ENCODE measurements around the gene ACTBL2.
"Not testable (repeated sequence)": the region's sequence is repeated elsewhere in the genome, so short reads cannot be mapped to it uniquely, and the experiment has no call there.

The ACTBL2 gene

DNA sequence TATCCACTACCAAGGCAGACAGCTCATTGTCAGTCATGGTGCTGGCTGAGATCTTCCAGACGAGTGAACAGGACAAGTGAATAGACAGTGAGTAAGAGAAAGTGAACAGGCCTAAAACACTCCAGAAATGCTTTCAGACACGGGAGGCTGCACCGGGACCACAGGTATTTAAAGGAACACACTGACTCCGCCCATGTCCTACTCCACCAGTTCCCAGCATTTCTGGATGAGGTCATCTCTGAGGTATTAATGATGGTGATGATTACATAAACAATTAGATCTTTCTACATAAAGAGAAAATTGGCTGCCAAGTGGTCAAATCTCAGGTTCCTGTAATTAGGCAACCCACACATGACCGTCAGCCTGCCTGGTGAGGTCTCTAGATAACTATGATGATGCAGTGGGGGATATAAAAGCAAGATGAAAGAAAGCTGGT lies at the start of gene ACTBL2:
Gene ACTBL2, minus strand, starts transcription at position 141 of the 436 bp plus-strand sequence. Its CDS starts 104 bp downstream, at position 37.
- intact Hi-C loops (cut with DNase I): no loop called here
- no peak for DNase-seq

DNA sequence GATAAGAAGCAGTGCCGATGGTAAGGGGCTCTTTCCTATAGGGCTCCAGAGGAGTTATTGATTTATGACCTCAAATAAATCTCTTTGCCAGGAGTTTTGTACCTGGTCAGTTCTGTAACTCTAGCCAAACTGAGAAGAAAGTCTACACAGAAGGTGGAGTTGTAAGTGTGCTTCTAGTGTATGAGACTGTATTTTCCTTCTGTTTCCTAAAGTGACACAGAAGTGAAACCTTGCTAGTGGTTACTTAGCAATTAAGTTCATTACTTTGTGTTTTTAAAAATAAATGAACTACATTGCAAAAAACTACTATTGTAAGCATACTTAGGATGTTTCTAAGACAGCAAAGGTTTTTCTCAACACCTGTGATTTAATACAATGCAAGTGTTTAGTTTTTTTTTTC lies 48.7 kb upstream of the ACTBL2 start:
- intact Hi-C loops (cut with DNase I): no loop called here
- no peak for DNase-seq

DNA sequence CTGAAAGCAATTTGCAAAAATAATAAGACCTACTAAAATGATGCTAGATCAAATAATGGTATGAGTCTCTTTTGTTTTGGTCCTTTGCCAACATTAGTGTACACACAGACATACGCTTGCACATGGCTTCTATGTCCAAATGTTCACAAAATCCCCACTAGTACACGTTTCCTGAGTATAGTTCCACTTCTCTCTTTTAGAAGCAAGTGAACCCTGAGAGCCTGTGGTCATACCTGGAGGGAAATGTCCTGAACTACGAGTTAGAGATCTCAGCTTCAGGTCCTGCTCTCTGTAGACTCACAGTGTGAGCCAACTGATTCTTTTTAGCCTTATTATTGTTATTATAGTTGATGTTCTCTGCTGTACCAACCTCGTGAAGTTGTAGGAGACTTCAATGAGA lies 47.3 kb upstream of the ACTBL2 start:
- no peak for DNase-seq
- intact Hi-C loops (cut with DNase I): no loop called here

DNA sequence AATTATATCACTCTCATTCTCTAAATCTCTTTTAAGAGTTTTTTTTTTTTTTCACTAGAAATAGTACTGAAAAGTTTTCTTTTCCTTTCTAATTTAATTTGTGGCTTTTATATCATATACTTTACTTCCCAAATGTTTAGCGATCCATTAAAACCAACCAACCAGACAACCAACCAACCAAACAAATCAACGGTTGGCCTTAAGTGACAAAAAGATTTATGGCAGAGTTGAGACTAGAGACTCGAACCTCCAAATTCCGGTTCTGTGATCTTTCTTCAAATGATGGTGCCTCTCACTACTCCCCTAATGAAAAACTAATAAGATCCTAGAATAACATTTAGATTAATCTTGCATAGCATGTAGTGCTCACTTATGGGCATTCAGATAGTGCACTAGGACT lies 45.3 kb upstream of the ACTBL2 start:
- DNase-seq: no peak
- intact Hi-C loops (cut with DNase I): no loop called here

DNA sequence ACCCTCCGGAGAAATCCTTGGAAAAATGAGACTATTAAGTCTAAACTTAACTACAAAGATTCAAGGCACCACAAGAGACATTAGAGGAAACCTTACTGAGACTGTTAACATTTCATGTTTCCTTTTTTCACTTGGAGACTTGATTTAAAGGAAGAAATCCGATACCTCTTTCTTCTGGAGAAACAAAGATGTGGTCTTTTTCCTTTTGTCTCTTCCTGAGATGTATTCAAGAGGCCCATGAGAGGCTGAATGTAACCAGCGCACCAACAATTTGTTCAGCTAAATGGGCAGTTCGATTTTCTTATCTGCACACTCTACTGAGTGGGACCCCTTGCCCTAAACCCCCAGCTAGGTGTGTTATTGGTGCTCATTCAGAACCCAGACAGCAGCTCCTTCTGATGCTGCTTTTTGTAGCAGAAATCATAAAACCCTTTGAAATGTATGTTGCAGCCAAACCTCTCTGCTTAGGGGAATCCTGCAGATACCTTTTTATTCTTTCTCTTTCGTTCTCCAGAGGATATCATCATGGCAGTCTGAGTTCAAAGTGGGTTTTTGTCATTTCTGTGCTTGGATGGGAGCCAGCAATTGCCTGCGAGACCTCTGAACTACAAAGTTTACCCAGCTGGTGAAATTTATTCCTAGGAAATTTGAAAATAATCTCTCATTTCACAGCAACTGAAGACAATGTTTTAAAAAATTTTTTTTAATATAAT lies 41.9 kb upstream of the ACTBL2 start:
- no peak for DNase-seq
- intact Hi-C loops (cut with DNase I): no loop called here

DNA sequence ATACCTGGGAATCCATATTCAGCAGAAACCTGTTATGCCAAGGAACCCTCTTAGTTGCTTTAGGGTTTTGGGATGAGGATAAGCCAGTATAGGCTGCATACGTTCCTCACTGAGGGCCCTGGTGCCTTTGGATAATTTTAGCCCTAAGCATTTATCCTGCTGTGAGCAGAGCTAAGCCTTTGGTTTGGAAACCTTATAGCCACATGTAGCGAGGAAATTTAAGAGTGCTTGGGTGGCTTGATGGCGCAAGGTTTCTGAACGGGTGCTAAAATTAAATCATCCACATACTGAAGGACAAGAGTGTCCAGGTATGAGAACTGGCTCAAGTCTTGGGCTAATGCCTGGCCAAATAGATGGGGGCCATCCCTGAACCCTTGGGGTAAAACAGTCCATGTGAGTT lies 39.9 kb upstream of the ACTBL2 start:
- intact Hi-C loops (cut with DNase I); DNase-seq: not testable (repeated sequence)

DNA sequence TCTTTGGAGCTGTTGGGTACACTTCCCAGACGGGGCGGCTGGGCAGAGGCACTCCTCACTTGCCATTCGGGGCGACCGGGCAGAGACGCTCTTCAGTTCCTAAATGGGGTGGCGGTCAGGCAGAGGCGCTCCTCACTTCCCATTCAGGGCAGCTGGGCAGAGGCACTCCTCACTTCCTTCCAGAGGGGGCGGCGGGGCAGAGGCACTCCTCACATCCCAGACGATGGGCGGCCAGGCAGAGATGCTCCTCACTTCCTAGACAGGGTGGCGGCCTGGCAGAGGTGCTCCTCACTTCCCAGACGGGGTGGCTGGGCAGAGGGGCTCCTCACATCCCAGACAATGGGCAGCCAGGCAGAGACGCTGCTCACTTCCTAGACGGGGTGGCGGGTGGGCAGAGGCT lies 35.8 kb upstream of the ACTBL2 start:
- intact Hi-C loops (cut with DNase I); DNase-seq: not testable (repeated sequence)

DNA sequence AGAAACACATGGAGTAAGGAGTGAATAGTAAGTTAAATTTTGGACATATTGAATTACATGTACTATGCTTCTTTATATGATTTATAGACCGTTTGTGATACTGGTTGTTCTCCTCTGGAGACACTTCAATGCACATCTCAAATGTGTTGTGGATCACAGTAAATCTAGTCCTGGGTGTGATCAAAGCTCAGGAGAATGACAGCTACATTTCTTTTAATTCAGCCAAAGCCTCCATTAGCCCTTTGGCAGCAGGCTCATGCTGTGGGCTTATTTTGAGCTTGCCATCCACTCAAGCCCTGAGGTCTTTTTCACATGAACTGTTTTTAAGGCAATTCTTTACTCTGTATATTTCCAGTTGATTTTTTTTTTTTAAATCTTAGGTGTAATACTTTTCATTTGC lies 34.6 kb upstream of the ACTBL2 start:
- no peak for DNase-seq
- intact Hi-C loops (cut with DNase I): no loop called here

DNA sequence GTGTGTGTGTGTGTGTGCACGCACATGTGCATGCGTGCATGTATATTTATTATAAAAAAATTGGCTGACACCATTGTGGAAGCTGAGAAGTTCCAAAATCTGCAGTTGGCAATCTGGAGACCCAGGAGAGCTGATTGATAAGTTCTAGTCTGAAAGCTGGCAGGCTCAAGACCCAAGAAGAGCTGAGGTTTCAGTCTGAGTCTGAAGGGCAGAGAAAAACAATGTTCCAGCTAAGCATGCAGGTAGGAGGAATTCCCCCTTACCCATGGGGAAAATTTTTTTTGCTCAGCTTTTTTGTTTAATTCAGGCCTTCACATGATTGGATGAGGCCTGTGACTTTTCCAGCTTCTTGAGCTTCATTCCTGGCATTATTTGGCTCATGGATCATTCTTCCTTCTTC lies 31.2 kb upstream of the ACTBL2 start:
- intact Hi-C loops (cut with DNase I): no loop called here
- no peak for DNase-seq

DNA sequence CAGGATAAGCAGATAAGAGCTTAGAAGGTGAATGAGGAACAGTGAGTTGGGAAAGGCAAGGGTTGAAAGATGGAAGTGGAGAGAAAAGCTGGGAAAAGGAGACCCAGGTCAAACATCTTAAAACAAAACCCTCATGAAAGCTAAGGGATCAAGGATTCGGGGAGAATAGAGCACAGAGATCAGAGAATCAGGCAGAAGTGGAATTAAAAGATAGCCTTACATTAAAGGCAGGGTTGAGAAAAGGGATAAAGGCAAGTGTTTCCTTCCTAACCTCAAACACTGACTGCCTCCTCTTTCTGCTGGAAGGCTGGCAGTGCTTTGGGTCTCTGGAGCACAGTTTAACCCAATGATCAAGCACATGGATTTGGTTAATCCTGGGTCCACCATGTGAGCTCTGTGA lies 28.7 kb upstream of the ACTBL2 start:
- no peak for DNase-seq
- intact Hi-C loops (cut with DNase I): no loop called here

DNA sequence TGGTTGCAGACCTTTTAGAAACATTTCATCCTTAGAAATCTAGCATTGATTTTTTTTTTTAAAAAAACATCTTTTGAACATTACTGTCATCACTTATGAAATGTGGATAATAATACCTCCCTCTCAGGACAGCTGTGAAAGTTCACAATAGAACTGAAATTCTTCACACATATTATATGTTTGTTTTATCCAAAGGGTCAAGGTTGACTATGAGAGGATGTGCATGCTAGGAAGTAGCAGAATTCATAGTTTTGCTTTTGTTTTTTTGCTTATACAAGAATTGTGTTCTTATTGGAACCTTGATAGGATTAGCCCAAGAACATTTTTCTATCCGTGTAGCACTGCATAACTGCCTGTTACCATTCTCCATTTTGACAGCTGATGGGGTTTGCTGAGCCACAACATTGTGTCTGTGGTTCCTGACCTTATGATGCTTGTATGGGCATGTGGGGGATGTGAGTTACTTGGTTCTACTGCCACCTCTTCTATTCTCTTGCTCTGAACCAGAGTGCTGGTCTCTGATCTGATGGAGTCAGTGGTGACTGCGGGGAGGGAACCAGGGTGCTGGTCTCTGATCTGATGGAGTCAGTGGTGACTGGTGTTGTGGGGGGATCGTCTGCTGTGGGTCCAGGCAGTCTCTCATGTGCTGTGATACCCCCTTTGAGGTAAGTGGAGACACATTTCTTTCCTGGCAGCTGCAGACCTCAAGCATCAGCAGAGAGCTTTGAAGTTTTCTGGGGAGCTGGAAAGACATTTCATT lies 27.1 kb upstream of the ACTBL2 start:
- no peak for DNase-seq
- intact Hi-C loops (cut with DNase I): no loop called here

DNA sequence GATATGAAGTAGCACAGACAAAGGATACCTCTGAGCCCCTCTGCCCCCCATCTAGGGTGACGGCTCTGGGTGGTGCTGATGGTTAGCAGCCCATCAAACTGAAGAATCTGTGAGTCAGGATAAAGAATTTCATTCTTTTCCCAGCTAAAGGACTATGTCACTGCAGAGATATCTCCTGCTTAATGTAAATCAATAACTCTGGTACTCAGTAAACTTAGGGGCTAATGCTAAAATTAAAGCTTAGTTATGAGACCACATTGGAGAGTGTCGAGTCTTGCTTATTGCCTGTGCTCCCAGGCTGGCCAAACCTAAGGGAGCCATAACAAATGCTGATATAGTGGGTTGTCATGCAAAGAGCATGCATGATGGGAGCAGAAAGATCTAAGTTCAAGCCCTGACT lies 25.6 kb upstream of the ACTBL2 start:
- intact Hi-C loops (cut with DNase I): no loop called here
- DNase-seq: no peak

DNA sequence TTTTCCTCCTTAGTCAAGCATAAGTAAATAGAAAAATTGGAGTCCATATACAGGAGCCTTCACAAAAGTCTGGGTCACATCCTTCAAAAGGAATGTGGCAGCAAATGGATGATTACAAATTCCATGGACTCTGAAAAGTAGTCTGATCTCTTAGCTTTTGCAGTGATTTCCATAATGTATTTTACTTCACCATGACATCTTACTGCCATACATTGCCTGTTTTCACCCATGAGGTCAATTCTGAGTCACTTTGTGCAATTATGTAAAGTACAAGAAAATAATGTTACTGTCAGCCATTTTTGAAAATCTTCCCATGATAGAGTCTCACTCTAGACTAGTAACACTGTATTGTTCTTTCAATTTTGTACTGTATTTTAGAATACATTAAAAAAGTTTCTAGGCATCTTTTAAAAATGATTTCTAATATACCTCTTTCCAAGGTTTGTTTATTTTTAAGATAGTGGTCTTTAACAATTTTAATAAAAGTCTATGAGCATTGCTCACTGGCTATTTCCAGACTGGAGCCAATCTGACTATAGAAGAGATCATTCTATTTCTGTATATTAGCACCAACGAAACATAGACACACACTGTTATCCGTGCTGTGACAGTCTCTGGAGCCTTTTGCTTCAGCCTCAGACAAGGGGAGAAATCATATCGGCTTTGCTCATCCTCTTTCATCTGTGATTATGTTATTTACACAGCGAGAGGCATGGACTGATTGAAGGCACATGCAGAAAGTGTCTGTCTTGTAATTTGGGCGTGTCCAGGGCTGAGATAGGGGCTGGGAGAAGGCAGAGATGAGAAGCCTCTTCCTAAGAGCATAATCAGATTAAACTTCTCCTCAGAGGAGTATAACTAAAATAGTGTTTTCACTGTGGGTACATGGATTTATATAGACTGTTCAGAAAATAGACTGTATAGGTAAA lies 22.9 kb upstream of the ACTBL2 start:
- intact Hi-C loops (cut with DNase I): no loop called here
- DNase-seq: no peak

DNA sequence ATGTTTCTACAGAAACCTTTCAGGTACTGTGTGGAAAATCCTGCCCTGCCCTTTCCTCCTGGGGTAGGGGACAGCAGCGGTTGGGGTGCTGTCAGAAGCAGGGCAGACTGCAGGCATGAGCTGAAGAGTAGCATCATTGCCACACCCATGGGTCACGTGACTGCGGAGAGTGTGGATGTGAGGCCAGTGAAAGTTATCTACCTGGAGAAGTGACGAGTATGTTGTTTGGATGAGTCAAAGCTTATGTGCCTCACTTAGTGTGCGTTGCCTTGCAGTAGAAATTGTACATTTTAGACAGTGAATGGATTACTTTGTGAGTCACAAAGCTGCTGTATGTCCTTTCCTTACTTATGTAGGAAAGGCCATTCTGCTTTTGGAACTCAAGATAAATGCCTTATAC lies 21.7 kb upstream of the ACTBL2 start:
- intact Hi-C loops (cut with DNase I): no loop called here
- no peak for DNase-seq

DNA sequence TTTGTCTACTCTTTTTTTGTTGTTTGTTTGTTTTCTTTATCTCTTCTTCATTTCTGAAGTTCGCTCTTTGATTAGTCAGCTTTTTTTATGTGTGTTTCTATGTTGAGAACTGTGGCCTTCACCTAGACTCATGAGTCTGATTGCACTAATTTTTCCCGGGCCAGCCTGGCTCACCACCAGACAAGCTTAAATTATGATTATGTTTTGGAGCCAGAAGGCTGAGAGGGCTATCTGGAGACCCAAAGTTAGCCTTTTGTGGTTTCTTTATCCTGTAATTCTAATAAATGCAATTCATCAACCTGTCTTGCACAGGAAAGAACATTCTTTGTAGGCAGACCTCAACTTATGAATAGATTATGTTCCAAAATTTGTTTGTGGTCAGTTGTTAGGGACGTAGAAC lies 20.8 kb upstream of the ACTBL2 start:
- no peak for DNase-seq
- intact Hi-C loops (cut with DNase I): no loop called here

DNA sequence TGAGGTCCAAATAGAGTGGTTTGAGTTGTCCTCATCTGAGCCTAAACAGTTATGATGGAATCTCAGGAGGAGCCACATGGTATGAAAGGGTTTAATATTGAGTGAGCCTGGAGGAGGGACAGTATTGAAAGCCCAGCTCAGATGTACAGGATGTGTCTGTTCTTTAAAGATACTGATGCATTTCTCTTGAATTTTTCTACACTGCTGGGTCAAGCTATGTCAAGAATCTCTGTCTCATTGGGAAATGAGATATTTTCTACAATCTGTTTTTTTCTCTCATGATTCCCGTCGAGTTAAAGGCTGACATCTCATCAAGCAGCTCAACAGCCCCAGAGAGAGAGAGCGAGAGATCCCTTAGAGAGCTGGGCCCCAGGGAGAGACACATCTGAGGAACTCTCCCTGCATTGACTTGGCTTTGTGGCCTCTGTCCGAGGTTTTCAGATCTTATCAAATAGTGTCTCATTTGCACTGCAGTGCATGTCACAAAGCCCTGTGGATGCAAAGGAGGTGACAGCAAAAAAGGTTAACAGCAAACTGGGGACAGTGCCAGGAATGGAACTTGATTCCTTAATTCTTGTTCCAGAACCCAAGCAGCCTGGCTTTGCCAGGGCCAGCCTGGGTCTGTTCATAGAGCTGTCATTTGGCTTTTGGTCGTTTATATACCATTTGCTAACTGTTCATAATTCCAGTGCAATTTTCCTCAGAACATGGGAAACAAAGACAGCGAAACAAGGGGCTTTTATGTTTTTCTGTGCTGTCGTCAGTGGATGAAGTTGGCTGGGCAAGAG lies 19.0 kb upstream of the ACTBL2 start:
- intact Hi-C loops (cut with DNase I): no loop called here
- DNase-seq: peak in 13 of 42 donors; percentile 8 to 59 (median 21)

DNA sequence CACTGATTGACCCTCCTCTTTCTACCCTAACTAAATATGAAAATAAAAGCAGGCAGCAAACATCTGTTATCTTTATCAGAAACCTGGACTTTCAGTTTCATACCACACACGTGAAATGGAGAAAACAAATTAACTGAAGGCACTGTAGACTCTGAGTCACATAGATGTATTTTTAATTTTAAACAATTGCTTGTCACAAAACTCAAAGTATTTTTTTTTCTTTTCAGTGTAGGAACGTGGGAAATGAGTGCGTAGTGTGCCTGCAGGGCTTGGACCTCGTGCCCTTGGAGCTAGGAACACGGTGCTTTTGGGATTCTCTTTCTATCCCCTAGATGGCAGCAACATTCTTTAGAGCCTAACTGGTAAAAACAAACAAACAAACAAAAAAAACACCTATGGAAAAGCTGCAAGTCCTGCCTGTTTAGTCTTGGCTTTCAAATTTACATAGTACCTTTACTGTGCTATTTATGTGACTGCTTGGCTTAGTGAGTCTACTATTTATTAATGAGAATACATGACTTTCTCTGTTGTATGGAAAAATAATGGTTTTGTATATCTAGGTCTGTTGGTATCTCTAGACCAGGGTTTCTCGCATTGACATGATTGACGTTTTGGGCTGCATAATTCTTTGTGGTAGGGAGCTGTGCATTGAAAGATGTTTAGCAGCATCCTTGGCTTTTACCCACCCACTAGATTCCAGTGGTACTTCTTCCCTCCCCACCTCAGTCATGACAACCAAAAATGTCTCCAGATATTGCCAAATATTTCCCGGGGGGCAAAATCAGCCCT lies 16.8 kb upstream of the ACTBL2 start:
- intact Hi-C loops (cut with DNase I): loop anchor here (2.0 to 10.0 kb wide), 3 partner anchors 195 to 961 kb away; partner anchors contain the start of gene PLK2
- peak in 32 of 42 donors; percentile 10 to 76 (median 44) for DNase-seq

DNA sequence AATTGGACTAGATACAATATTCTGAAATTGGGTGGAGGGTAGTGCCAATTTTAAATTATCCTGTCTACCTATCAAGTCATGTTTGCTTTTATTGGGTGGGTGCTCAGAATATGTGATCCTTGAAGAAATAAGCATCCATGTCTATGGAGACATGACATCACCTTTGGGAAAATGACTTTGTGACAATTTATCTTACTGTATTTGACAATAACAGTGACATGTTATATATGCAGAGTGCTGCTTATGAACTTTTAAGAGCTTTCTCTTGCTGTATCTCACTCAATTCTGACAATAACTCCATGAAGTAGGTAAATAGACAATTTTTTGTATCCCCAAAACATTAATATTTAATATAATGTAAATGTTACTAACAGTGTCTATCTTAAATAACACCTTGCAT lies 15.1 kb upstream of the ACTBL2 start:
- intact Hi-C loops (cut with DNase I): loop anchor here (2.0 to 10.0 kb wide), 3 partner anchors 193 to 963 kb away; partner anchors contain the start of gene PLK2
- DNase-seq: no peak

Data from head of caudate nucleus (tissue), 42 donors.